Putamen (tissue), 1 donor: ENCODE results near the gene ARFGEF3.

ENCODE experiments used
- DNase-seq: peaks from one replicate; pipeline ENCODE4 v3.0.0-alpha.2; 2016; ENCODE audit warnings: low spot score

ARFGEF3 gene

GRCh38 chr6:138162111-138162954 is 594 bp downstream of the ARFGEF3 start:
- DNase-seq: peak; percentile 37

DNA sequence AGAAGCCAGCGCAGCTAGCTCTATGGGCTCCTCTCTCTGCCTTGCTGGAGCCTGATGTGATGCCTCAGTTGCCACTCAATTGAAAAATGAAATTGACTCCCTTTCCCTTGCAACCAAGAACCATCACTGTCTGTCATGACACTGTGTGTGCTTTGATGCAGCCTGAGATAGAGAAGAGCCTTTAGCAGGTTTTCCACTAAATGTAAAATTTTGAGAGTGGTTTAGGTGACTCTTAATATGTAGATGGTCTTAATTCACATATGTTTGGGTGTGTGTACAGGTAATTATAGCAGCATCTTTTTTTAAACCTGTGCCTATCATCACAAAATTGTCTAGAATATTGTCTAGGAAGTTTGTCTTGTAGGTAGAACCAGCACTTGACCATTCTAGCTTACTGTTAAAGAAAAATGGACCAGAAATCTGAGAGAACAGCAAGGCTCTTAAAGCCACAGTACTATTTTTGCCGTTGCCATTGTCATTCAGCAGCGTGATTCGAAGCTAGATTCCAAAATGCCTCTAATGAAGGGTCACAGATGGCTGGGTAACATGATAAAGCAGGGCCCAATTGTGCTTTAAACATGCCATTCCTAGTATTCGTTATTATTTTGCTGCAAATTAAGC is 1.3 kb downstream of the ARFGEF3 start:
- peak; percentile 44 for DNase-seq

DNA sequence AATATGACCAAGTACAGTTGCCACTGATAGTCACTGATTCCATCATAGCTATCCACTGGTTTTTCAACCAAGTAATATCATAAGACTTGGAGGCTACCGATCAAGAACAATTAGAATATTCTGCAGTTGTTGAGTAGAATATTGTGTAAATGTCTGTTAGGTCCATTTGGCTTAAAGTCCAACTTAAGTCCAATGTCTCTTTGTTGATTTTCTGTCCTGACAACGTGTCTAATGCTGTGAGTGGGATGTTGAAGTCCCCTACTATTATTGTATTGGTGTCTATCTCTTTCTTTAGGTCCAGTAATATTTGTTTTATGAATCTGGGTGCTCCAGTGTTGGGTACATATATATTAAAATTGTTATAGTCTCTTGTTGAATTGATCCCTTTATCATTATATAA is 13.9 kb downstream of the ARFGEF3 start:
- DNase-seq: no peak

DNA sequence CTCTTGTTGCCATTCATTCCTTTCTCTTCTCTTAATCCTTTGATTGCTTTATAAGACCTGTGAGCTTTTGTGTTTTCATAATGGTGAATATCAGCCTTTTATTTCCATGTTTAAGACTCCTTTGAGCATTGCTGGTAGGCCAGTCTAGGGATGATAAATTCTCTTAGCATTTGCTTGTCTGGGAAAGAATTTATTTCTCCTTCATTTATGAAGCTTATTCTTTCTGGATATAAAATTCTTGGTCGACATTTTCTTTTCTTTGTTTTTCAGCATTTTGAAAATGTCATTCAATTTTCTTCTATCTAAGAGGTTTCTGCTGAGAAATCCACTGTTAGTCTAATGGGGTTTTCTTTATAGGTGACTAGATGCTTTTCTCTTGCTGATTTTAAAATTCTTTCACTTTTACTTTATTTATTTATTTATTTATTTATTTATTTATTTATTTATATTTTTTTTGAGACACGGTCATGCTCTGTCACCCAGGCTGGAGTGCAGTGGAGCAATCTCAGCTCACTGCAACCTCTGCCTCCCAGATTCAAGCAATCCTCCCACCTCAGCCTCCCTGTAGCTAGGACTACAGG is 15.0 kb downstream of the ARFGEF3 start:
- DNase-seq: no peak

- DNase-seq: peak; percentile 93
These were observed 21.4 kb downstream of the ARFGEF3 start for GRCh38 chr6:138182939-138183789.

- no peak for DNase-seq
These were observed 22.0 kb downstream of the ARFGEF3 start for GRCh38 chr6:138183790-138184134.

GRCh38 chr6:138184230-138184629 is 22.5 kb downstream of the ARFGEF3 start:
- DNase-seq: no peak

DNA sequence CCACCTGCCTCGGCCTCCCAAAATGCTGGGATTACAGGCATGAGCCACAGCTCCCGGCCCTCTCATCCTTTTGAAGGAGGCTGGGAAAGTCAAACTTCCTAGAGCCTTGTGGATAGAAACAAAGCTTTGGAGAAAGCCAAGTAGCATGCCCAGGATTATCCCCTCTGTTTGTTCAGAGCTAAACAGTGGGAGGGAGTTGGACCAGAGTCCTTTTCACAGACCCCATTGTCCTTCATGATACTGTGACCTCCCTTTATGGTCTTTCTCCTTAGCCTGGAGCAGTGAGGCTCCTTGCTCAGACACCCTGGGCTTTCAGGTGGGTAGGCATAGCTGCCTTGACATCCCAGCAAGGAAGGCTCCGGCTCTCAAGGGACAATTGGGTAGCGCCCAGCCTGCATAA is 25.4 kb downstream of the ARFGEF3 start:
- no peak for DNase-seq

DNA sequence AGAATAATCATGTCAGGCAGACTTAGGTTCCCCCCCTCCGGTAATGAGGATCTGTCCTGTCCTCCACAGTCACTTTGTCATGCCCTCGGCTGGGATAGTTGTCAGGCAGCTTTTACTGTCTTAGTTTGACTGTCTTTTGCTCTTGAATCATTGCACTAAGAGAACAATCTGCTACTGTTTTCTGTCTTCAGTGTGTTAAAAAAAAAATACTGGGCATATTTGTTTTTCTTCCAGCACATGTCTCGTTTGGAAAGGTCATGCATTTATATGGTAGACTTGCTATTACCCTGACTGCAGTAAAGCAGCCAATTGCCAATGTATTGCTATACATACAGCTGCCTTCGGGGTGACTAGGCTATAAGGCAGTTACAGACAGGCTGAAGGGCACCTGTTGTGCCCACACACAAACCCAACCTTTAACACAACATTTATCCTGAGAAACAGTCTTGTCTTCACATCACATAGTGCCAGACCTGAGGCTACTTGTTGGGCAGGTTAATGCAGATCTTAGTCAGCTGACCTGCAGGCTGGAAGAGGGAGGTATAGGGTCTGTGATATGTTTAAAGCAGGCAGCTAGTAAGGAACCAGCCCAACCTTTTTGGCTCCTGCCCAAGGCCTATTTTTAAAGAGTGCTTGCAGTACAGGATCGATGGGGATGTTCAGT is 26.7 kb downstream of the ARFGEF3 start:
- DNase-seq: peak; percentile 59

- no peak for DNase-seq
These were observed 32.5 kb downstream of the ARFGEF3 start for GRCh38 chr6:138194287-138194686.

- DNase-seq: no peak
These were observed 34.5 kb downstream of the ARFGEF3 start for GRCh38 chr6:138196122-138196738.

- no peak for DNase-seq
These were observed 35.8 kb downstream of the ARFGEF3 start for GRCh38 chr6:138197570-138197969.

DNA sequence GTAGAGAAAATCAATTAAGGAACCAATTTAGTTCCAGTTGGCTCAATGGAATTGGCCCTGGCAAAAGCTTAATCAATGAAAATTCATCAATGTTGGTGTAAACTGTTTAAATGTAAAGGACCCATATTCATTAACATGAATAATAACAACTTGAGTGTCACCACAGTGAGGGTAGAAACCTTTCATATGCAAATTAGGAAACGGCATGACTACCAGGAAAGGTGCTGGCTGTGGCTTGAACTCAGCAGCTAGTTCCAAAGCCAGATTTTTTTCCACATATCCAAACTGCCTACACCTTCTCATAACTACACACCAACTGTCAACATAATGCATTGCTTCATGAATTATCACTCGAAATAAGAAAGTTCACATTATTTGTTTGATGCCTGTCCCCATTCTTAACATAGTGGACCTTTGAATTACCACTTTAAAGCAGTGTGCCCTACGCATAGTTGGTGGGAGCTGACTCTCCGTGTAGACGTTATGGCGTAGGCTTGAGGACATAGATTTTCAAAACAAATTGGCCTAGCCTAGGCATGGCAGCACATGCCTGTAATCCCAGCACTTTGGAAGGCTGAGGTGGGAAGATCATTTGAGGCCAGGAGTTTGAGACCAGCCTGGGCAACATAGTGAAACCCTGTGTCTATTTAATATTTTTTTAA is 36.8 kb downstream of the ARFGEF3 start:
- DNase-seq: no peak

DNA sequence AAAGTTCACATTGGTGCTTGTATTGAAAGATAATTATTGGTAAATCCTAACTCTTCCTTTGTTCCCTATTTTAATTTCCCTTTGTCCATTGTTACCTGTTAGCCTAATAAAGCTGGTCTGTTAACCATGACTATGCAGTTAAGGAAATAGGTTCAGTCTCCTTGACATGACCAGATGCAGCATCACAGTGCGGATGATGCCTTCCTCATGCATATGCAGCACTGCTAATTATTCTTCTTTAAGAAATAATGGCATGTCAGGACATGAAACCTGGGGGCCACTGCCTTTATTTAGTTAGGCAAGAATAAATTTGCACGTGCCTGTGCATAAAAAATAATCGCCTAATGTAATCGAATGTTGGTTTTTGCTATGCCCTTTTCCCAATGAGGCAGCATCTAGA is 40.1 kb downstream of the ARFGEF3 start:
- DNase-seq: no peak

- DNase-seq: no peak
These were observed 41.6 kb downstream of the ARFGEF3 start for GRCh38 chr6:138203315-138203714.

DNA sequence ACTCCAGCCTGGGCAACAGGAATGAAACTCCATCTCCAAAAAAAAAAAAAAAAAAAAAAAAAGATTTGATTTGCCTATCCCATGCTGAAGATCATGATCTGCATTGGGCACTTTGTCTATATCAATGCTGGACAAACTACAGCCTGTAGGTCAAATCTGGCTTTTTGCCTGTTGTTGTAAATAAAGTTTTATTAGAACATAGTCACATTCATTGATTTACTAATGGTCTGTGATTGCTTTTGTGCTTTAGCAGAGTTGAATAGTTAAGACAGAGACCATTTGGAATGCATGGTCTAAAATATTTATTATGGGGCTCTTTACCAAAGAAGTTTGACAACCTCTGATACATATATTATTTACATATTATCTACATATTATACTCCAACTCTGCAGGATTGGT is 42.6 kb downstream of the ARFGEF3 start:
- DNase-seq: no peak

DNA sequence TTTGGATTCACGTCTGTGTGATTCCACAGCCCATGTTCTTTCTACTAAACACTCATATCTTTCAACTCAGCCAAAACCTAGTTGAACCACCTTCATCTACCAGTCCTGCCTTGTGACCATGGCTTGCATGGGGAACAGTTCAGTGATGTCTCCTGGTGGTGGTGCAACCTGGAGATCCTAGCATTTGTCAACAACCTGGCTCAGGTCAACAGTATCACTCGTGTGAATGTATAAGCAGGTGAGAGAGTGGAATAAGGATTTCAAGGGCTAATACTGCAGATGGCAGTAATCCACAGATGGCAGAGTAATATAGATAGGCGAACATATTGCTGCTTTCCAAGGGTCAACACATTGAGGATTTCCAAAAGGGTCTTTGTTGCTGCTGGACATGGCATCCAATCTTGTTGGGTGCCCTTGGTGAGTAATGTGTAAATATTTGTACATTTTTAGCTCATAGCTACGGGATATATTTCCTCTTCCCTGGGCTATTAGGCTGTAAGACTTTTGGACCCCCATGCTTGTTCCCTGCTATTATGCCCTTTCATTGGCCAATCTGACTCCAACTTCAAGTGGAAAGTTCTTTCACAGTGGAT is 43.1 kb downstream of the ARFGEF3 start:
- no peak for DNase-seq

- DNase-seq: no peak
These were observed 43.8 kb downstream of the ARFGEF3 start for GRCh38 chr6:138205437-138206094.

DNA sequence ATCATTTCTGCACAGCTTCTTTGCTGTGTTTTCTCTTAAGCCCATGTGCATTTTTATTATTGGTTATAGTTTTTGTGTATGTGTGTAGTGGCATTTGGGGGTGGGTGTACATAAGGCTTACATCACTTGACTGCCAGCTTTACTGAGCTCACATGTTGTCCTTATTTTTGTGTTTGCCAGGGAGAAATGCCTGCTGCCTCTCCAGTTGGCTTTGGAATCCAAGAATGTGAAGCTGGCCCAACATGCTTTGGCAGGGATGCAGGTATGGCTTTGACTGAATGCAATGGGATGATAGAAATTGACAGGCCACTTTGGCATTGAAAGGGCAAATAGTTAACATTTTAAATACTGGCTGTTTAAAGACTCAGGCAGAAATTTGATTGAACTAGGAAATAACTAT is 45.1 kb downstream of the ARFGEF3 start:
- DNase-seq: no peak

DNA sequence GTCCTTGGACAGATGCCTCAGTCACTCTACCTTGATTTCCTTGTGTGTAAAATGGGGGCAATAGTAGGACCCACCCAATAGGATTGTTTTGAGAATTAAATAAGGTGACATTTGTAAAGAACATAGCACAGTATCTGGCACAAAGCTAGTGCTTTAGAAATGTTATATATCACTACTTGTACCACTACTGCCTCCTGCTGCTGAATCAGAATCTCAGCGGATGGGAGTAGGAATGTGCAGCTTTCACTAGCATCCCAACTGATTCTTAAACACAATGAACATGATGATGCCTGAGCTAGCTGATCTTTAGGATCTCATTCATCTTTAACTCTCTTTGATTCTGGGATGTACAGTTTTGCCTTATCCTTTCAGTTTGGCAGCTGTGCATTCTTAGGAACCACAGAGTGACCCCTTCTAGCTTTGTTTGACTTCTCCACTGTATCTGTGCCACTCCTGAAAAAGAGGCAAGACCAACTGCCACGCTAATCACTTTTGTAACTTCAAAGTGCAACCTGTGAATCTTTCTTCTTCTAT is 49.4 kb downstream of the ARFGEF3 start:
- DNase-seq: peak; percentile 55
